ENCODE results near the gene RIOK2. TPM values are rescaled to one million over a fixed set of nuclear protein-coding genes. Genes with fewer than 3 reads are reported as not detected.

The RIOK2 gene
- polyA plus RNA-seq, 1 of the 3 experiments (the other 2 are of a cell fraction), result 5.9 TPM

DNA sequence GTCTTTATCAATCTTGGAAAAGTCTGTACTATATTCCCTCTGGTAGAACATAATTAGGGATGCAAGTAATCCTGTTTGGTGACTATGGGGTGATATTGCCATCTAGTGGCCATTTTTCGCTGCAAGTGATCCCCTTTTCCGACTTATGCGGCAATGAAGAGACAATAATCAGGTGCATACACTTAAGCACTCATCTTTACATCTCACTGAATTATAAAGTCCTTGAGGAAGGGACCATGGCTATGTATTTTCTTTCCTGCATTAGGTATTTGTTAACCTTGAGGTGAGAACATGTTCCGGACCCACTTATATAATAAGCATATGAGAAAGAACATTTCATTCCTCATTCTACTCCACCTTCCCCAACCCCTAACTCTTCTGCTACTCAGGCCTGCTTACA, 21.0 kb downstream of the RIOK2 start:
- Histone ChIP-seq H3K9me3 (peaks cover 12% of the 10 kb centered on the region), H3K4me3 (ENCODE audit: low read depth in 2 of 2, low read length in 1 of 2) (no peak overlapping the region; a peak in 1 of 4 replicates), H3K9ac (no peak overlapping the region), H4K20me1 (ENCODE audit: insufficient read depth) (no peaks in the 10 kb centered on the region), H3K79me2 (ENCODE audit: insufficient read depth) (peaks cover 7% of the 10 kb centered on the region; the same call in 1 of the 2 replicates), H3K27me3 (ENCODE audit: insufficient read depth) (no peaks in the 10 kb centered on the region), H3K36me3 (replicated peaks in 1 of 2; ENCODE audit: control insufficient read depth in 1 of 2, insufficient read depth in 2 of 2, low read length in 1 of 2) (peaks cover 31 to 49% of the 10 kb centered on the region in 2 experiments), H3K27ac (ENCODE audit: low read depth in 2 of 2, low read length in 1 of 2) (no peak overlapping the region), H3K4me1 (ENCODE audit: control insufficient read depth in 1 of 2, insufficient read depth in 2 of 2, low read depth in 1 of 2, low read length in 1 of 2) (no peaks in the 10 kb centered on the region), H2AFZ (ENCODE audit: low read depth) (no peak overlapping the region), H3K4me2 (no peak overlapping the region), H3F3A (replicated peaks; ENCODE audit: insufficient read depth) (peaks cover 27% of the 10 kb centered on the region), H3K9me2 (no peaks in the 10 kb centered on the region)
- ChIA-PET POLR2A (no interaction called here), CTCF (interaction anchor here (0.6 to 12.2 kb wide), 57 partner anchors 9 to 1715 kb away, joined by 3 to 118 read pairs (median 4); partner anchors contain the start of genes ERAP2 and LIX1)
- peak; percentile 45 for DNase-seq
- WGBS (ENCODE audit: low lambda C conversion rate), result 30% methylated on average over 4 of the region's 4 CpGs
- TF ChIP-seq, protein P1, sequence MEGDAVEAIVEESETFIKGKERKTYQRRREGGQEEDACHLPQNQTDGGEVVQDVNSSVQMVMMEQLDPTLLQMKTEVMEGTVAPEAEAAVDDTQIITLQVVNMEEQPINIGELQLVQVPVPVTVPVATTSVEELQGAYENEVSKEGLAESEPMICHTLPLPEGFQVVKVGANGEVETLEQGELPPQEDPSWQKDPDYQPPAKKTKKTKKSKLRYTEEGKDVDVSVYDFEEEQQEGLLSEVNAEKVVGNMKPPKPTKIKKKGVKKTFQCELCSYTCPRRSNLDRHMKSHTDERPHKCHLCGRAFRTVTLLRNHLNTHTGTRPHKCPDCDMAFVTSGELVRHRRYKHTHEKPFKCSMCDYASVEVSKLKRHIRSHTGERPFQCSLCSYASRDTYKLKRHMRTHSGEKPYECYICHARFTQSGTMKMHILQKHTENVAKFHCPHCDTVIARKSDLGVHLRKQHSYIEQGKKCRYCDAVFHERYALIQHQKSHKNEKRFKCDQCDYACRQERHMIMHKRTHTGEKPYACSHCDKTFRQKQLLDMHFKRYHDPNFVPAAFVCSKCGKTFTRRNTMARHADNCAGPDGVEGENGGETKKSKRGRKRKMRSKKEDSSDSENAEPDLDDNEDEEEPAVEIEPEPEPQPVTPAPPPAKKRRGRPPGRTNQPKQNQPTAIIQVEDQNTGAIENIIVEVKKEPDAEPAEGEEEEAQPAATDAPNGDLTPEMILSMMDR (IDR thresholded peaks at IDR 0.05), result peak; percentile 96
- TF ChIP-seq YY1 (IDR thresholded peaks at IDR 0.05; ENCODE audit: low read depth) (no peak), RCOR1 (IDR thresholded peaks at IDR 0.05; ENCODE audit: low read length) (0 out of 2 replicates have a peak, but pooled peaks have one; percentile 19), FOXJ3 (CRISPR knock-in tag; IDR thresholded peaks at IDR 0.05) (no peak), RAD21 (IDR thresholded peaks at IDR 0.05; ENCODE audit: low read length) (peak; percentile 89), CHD2 (IDR thresholded peaks at IDR 0.05; ENCODE audit: low read length, partially characterized antibody) (peak; percentile 15), JUND (IDR thresholded peaks at IDR 0.05) (no peak), SMC3 (IDR thresholded peaks at IDR 0.05; ENCODE audit: low read depth, low read length) (peak; percentile 85)
- TF ChIP-seq, protein P2, sequence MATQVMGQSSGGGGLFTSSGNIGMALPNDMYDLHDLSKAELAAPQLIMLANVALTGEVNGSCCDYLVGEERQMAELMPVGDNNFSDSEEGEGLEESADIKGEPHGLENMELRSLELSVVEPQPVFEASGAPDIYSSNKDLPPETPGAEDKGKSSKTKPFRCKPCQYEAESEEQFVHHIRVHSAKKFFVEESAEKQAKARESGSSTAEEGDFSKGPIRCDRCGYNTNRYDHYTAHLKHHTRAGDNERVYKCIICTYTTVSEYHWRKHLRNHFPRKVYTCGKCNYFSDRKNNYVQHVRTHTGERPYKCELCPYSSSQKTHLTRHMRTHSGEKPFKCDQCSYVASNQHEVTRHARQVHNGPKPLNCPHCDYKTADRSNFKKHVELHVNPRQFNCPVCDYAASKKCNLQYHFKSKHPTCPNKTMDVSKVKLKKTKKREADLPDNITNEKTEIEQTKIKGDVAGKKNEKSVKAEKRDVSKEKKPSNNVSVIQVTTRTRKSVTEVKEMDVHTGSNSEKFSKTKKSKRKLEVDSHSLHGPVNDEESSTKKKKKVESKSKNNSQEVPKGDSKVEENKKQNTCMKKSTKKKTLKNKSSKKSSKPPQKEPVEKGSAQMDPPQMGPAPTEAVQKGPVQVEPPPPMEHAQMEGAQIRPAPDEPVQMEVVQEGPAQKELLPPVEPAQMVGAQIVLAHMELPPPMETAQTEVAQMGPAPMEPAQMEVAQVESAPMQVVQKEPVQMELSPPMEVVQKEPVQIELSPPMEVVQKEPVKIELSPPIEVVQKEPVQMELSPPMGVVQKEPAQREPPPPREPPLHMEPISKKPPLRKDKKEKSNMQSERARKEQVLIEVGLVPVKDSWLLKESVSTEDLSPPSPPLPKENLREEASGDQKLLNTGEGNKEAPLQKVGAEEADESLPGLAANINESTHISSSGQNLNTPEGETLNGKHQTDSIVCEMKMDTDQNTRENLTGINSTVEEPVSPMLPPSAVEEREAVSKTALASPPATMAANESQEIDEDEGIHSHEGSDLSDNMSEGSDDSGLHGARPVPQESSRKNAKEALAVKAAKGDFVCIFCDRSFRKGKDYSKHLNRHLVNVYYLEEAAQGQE (IDR thresholded peaks at IDR 0.05; ENCODE audit: low read depth, low read length), result no peak
- TF ChIP-seq, protein P3, sequence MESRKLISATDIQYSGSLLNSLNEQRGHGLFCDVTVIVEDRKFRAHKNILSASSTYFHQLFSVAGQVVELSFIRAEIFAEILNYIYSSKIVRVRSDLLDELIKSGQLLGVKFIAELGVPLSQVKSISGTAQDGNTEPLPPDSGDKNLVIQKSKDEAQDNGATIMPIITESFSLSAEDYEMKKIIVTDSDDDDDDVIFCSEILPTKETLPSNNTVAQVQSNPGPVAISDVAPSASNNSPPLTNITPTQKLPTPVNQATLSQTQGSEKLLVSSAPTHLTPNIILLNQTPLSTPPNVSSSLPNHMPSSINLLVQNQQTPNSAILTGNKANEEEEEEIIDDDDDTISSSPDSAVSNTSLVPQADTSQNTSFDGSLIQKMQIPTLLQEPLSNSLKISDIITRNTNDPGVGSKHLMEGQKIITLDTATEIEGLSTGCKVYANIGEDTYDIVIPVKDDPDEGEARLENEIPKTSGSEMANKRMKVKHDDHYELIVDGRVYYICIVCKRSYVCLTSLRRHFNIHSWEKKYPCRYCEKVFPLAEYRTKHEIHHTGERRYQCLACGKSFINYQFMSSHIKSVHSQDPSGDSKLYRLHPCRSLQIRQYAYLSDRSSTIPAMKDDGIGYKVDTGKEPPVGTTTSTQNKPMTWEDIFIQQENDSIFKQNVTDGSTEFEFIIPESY (IDR thresholded peaks at IDR 0.05; ENCODE audit: borderline replicate concordance, low read depth), result no peak
- TF ChIP-seq, protein P4, sequence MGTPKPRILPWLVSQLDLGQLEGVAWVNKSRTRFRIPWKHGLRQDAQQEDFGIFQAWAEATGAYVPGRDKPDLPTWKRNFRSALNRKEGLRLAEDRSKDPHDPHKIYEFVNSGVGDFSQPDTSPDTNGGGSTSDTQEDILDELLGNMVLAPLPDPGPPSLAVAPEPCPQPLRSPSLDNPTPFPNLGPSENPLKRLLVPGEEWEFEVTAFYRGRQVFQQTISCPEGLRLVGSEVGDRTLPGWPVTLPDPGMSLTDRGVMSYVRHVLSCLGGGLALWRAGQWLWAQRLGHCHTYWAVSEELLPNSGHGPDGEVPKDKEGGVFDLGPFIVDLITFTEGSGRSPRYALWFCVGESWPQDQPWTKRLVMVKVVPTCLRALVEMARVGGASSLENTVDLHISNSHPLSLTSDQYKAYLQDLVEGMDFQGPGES (IDR thresholded peaks at IDR 0.05; ENCODE audit: low read depth, low read length), result no peak
